IMR-90 (cell line): ENCODE data around the gene MT1X.

ENCODE experiments used
- CEBPB ChIP-seq: IDR thresholded peaks from 2 replicates; pipeline ENCODE4 v1.6.1; 2012; ENCODE audit warnings: low read depth, low read length, improper control_type of control experiment
- CHD1 ChIP-seq: IDR thresholded peaks from 2 replicates; pipeline ENCODE4 v1.6.1; 2012; ENCODE audit warnings: low read depth, low read length, improper control_type of control experiment
- MAFK ChIP-seq: IDR thresholded peaks from 2 replicates; pipeline ENCODE4 v1.6.1; 2012; ENCODE audit warnings: low read depth, low read length, improper control_type of control experiment
- MAZ ChIP-seq: IDR thresholded peaks from 2 replicates; pipeline ENCODE4 v1.6.1; 2012; ENCODE audit warnings: low read depth, mild to moderate bottlenecking, low read length, improper control_type of control experiment, moderate library complexity, borderline replicate concordance
- MXI1 ChIP-seq: IDR thresholded peaks from 2 replicates; pipeline ENCODE4 v1.6.1; 2012; ENCODE audit warnings: low read depth, mild to moderate bottlenecking, low read length, moderate library complexity, borderline replicate concordance
- POLR2A ChIP-seq: IDR thresholded peaks from 2 replicates; pipeline ENCODE4 v1.6.1; 2012; ENCODE audit warnings: mild to moderate bottlenecking, low read depth, low read length
- RAD21 ChIP-seq: IDR thresholded peaks from 2 replicates; pipeline ENCODE4 v1.6.1; 2012; ENCODE audit warnings: low read length, improper control_type of control experiment
- SMC3 ChIP-seq: fragments of 150-350 bp; IDR thresholded peaks from 2 replicates; pipeline ENCODE4 v1.6.1; 2016; ENCODE audit warnings: low read depth, mild to moderate bottlenecking, antibody characterized with exemption, low read length, moderate library complexity
- TF ChIP-seq, protein P1 (sequence below): conservative IDR thresholded peaks from 2 replicates; pipeline ENCODE4 v1.5.1; 2012; ENCODE audit warnings: mild to moderate bottlenecking, low read depth, low read length, improper control_type of control experiment
- TF ChIP-seq, protein P2 (sequence below): fragments of 150-350 bp; IDR thresholded peaks from 2 replicates; pipeline ENCODE4 v1.6.1; 2016; ENCODE audit warnings: low read depth, mild to moderate bottlenecking, low read length, moderate library complexity, borderline replicate concordance

DNA sequence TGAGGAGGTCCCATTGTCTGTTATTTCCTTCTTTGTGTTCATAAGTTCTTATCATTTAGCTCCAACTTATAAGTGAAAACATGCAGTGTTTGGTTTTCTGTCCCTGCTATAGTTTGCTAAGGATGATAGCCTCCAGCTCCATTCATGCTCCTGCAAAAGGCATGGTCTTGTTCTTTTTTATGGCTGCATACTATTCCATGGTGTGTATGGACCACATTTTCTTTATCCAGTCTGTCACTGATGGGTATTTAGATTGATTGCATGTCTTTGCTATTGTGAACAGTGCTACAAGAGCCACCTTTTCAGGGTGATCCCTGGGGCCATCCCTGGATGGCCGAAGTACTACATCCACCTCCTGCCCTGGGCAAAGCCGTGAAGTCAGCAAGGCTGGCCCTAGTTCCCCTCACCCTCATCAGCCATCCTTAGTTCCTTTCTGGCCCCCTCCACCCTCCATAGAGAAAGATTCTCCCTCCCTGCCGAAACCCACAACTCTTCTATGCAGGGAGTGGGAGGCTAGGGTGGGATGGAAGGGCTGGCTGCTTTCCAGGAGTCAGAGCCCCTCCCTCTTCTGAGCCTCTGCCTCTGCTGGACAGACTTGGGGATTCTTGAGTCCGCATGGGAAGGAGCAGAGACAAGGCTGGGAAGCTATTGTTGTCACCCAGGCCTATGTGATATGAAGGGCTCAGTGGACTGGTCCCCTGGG lies 8.3 kb downstream of the MT1X start:
- TF ChIP-seq, protein P1, sequence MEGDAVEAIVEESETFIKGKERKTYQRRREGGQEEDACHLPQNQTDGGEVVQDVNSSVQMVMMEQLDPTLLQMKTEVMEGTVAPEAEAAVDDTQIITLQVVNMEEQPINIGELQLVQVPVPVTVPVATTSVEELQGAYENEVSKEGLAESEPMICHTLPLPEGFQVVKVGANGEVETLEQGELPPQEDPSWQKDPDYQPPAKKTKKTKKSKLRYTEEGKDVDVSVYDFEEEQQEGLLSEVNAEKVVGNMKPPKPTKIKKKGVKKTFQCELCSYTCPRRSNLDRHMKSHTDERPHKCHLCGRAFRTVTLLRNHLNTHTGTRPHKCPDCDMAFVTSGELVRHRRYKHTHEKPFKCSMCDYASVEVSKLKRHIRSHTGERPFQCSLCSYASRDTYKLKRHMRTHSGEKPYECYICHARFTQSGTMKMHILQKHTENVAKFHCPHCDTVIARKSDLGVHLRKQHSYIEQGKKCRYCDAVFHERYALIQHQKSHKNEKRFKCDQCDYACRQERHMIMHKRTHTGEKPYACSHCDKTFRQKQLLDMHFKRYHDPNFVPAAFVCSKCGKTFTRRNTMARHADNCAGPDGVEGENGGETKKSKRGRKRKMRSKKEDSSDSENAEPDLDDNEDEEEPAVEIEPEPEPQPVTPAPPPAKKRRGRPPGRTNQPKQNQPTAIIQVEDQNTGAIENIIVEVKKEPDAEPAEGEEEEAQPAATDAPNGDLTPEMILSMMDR = no peak
- TF ChIP-seq RAD21 (no peak), POLR2A (no peak), MAFK (no peak), MAZ (no peak), MXI1 (no peak), CHD1 (no peak), CEBPB (no peak), SMC3 (no peak)
- TF ChIP-seq, protein P2, sequence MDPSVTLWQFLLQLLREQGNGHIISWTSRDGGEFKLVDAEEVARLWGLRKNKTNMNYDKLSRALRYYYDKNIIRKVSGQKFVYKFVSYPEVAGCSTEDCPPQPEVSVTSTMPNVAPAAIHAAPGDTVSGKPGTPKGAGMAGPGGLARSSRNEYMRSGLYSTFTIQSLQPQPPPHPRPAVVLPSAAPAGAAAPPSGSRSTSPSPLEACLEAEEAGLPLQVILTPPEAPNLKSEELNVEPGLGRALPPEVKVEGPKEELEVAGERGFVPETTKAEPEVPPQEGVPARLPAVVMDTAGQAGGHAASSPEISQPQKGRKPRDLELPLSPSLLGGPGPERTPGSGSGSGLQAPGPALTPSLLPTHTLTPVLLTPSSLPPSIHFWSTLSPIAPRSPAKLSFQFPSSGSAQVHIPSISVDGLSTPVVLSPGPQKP = no peak
